NCI-H2196 treated with DMSO at 0.1 percent for 48 hours (cell line): Measurements from ENCODE around the gene CLEC19A.

ENCODE experiments used
- DNase-seq: peaks from one replicate; lab custom pipeline; 2025; ENCODE audit not compliant: unreplicated experiment; lab: John Stamatoyannopoulos, UW

CLEC19A gene

GRCh38 chr16:19284207-19284606, 1.3 kb upstream of the CLEC19A start:
- peak; percentile 87 for DNase-seq

- DNase-seq = no peak
Observed at GRCh38 chr16:19286827-19287226, 1.3 kb downstream of the CLEC19A start.

- no peak for DNase-seq
Observed at GRCh38 chr16:19287241-19287640, 1.7 kb downstream of the CLEC19A start.

GRCh38 chr16:19288872-19289799, 3.6 kb downstream of the CLEC19A start:
- no peak for DNase-seq

- DNase-seq = no peak
Observed at GRCh38 chr16:19289811-19290485, 4.4 kb downstream of the CLEC19A start.

GRCh38 chr16:19290860-19291259, 5.3 kb downstream of the CLEC19A start:
- no peak for DNase-seq

GRCh38 chr16:19291475-19291874, 5.9 kb downstream of the CLEC19A start:
- no peak for DNase-seq

GRCh38 chr16:19292186-19292585, 6.7 kb downstream of the CLEC19A start:
- no peak for DNase-seq

GRCh38 chr16:19294156-19294649, 8.7 kb downstream of the CLEC19A start:
- DNase-seq = no peak

- no peak for DNase-seq
Observed at GRCh38 chr16:19295393-19295792, 9.9 kb downstream of the CLEC19A start.

GRCh38 chr16:19297454-19297853, 11.9 kb downstream of the CLEC19A start:
- DNase-seq = no peak

GRCh38 chr16:19299565-19299964, 14.0 kb downstream of the CLEC19A start:
- DNase-seq = no peak

- no peak for DNase-seq
Observed at GRCh38 chr16:19301931-19302330, 16.4 kb downstream of the CLEC19A start.

- DNase-seq = no peak
Observed at GRCh38 chr16:19304750-19305149, 19.2 kb downstream of the CLEC19A start.

GRCh38 chr16:19305443-19305842, 19.9 kb downstream of the CLEC19A start:
- DNase-seq = no peak

GRCh38 chr16:19307587-19308241, 22.2 kb downstream of the CLEC19A start:
- DNase-seq = no peak

GRCh38 chr16:19308392-19308791, 22.9 kb downstream of the CLEC19A start:
- no peak for DNase-seq

- DNase-seq = no peak
Observed at GRCh38 chr16:19309178-19309577, 23.6 kb downstream of the CLEC19A start.

- DNase-seq = no peak
Observed at GRCh38 chr16:19314718-19315425, 29.3 kb downstream of the CLEC19A start.

- no peak for DNase-seq
Observed at GRCh38 chr16:19315889-19316433, 30.4 kb downstream of the CLEC19A start.

- no peak for DNase-seq
Observed at GRCh38 chr16:19316846-19317245, 31.3 kb downstream of the CLEC19A start.
